LNCAP (cell line): ENCODE data around the gene ORAI3.

ENCODE experiments used
- CTCF ChIP-seq: fragments of 450-650 bp; IDR thresholded peaks from 2 replicates; pipeline ENCODE4 v1.5.1; 2017; ENCODE audit warnings: mild to moderate bottlenecking

ORAI3 gene

GRCh38 chr16:30972872-30973271, 24.0 kb downstream of the ORAI3 start:
- TF ChIP-seq CTCF = no peak

GRCh38 chr16:30974348-30974747, 25.5 kb downstream of the ORAI3 start:
- no peak for TF ChIP-seq CTCF

- no peak for TF ChIP-seq CTCF
Observed at GRCh38 chr16:30976486-30976885, 27.6 kb downstream of the ORAI3 start.

GRCh38 chr16:30977502-30977901, 28.6 kb downstream of the ORAI3 start:
- peak; percentile 41 for TF ChIP-seq CTCF

GRCh38 chr16:30979170-30980022, 30.5 kb downstream of the ORAI3 start:
- TF ChIP-seq CTCF = no peak

- no peak for TF ChIP-seq CTCF
Observed at GRCh38 chr16:30980023-30980371, 31.1 kb downstream of the ORAI3 start.

- no peak for TF ChIP-seq CTCF
Observed at GRCh38 chr16:30980434-30980833, 31.6 kb downstream of the ORAI3 start.

- TF ChIP-seq CTCF = no peak
Observed at GRCh38 chr16:30980959-30981358, 32.1 kb downstream of the ORAI3 start.
